ENCODE data around the gene MATCAP1.
A peak's percentile ranks its signal among the peaks of the same experiment; 100 is the strongest.

MATCAP1 gene

DNA sequence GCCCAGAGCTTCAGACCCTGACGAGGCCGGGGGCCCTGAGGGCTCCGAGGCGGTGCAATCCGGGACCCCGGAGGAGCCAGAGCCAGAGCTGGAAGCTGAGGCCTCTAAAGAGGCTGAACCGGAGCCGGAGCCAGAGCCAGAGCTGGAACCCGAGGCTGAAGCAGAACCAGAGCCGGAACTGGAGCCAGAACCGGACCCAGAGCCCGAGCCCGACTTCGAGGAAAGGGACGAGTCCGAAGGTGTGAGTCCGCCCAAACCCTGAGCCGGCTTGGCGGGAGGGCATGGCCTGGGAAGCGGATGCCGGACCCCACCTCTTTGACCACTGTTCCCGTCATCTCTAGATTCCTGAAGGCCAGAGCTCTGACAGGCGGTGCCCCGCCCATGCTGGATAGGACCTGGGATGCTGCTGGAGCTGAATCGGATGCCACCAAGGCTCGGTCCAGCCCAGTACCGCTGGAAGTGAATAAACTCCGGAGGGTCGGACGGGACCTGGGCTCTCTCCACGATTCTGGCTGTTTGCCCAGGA, 9.0 kb downstream of the MATCAP1 start:
- H3K9ac ChIP-seq (ENCODE audit: low read length), result no peak overlapping the region
- no peaks in the 10 kb centered on the region for H4K20me1 ChIP-seq (ENCODE audit: insufficient read depth, low read length)
- no peaks in the 10 kb centered on the region for H3K9me3 ChIP-seq (ENCODE audit: low read length)
- no peaks in the 10 kb centered on the region for H3F3A ChIP-seq (ENCODE audit: insufficient read depth, low read length)
- H3K36me3 ChIP-seq (ENCODE audit: insufficient read depth, low read length), result no peaks in the 10 kb centered on the region
- H3K9me2 ChIP-seq (ENCODE audit: low read depth, low read length), result no peaks in the 10 kb centered on the region
- H3K4me2 ChIP-seq (ENCODE audit: low read length), result peak overlapping the region; percentile 54
- H3K4me3 ChIP-seq (ENCODE audit: low read depth, low read length, poor library complexity, severe bottlenecking), result peak overlapping the region; percentile 47
- H3K79me2 ChIP-seq (ENCODE audit: insufficient read depth, low read length), result no peaks in the 10 kb centered on the region
- H3K27ac ChIP-seq (ENCODE audit: low read depth, low read length, poor library complexity, severe bottlenecking), result no peak overlapping the region
- H3K4me1 ChIP-seq (ENCODE audit: insufficient read depth, low read length, severe bottlenecking), result peaks cover 32% of the 10 kb centered on the region
- H3K27me3 ChIP-seq (ENCODE audit: insufficient read depth, low read length), result peaks cover 11% of the 10 kb centered on the region; the same call in 1 of the 2 replicates
- no peak overlapping the region for H2AFZ ChIP-seq (ENCODE audit: low read length)
- TF ChIP-seq EZH2 (IDR thresholded peaks at IDR 0.05; ENCODE audit: borderline replicate concordance, low read length), result no peak
- TF ChIP-seq, protein P1, sequence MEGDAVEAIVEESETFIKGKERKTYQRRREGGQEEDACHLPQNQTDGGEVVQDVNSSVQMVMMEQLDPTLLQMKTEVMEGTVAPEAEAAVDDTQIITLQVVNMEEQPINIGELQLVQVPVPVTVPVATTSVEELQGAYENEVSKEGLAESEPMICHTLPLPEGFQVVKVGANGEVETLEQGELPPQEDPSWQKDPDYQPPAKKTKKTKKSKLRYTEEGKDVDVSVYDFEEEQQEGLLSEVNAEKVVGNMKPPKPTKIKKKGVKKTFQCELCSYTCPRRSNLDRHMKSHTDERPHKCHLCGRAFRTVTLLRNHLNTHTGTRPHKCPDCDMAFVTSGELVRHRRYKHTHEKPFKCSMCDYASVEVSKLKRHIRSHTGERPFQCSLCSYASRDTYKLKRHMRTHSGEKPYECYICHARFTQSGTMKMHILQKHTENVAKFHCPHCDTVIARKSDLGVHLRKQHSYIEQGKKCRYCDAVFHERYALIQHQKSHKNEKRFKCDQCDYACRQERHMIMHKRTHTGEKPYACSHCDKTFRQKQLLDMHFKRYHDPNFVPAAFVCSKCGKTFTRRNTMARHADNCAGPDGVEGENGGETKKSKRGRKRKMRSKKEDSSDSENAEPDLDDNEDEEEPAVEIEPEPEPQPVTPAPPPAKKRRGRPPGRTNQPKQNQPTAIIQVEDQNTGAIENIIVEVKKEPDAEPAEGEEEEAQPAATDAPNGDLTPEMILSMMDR (IDR thresholded peaks at IDR 0.05; ENCODE audit: low read length), result no peak

DNA sequence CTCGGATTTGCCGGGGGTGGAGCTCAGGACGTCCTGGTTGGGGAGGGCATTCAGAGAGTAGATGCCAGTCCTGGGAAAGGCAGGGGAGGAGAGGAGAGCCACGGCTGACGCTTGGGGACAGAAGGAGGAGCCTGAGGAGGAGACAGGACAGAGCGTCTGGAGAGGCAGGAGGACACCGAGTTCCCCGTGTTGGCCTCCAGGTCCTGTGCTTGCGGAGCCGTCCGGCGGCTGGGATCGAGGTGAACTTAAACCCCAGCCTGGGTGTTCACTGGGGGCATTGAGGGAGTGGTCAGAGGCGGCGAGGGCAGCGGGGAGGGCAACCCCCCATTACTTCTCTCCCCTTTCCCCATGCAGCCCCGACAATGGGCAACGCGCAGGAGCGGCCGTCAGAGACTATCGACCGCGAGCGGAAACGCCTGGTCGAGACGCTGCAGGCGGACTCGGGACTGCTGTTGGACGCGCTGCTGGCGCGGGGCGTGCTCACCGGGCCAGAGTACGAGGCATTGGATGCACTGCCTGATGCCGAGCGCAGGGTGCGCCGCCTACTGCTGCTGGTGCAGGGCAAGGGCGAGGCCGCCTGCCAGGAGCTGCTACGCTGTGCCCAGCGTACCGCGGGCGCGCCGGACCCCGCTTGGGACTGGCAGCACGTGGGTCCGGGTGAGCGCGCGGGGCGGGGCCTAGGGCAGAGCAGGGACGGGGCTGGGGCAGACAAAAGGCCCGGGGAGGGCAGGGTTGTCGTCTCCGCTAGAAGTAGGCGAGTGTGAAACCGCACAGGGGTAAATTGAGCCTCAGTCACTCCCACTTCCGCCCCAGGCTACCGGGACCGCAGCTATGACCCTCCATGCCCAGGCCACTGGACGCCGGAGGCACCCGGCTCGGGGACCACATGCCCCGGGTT, 9.7 kb downstream of the MATCAP1 start:
- H4K20me1 ChIP-seq (ENCODE audit: insufficient read depth, low read length), result no peaks in the 10 kb centered on the region
- peak overlapping the region; percentile 47 for H3K4me3 ChIP-seq (ENCODE audit: low read depth, low read length, poor library complexity, severe bottlenecking)
- no peaks in the 10 kb centered on the region for H3K9me2 ChIP-seq (ENCODE audit: low read depth, low read length)
- H3K27ac ChIP-seq (ENCODE audit: low read depth, low read length, poor library complexity, severe bottlenecking), result no peak overlapping the region
- peaks cover 11% of the 10 kb centered on the region; the same call in 1 of the 2 replicates for H3K27me3 ChIP-seq (ENCODE audit: insufficient read depth, low read length)
- H3K4me2 ChIP-seq (ENCODE audit: low read length), result peak overlapping the region; percentile 54
- H3K36me3 ChIP-seq (ENCODE audit: insufficient read depth, low read length), result no peaks in the 10 kb centered on the region
- H3F3A ChIP-seq (ENCODE audit: insufficient read depth, low read length), result no peaks in the 10 kb centered on the region
- peak overlapping the region; percentile 15; the same call in 1 of the 2 replicates for H3K9ac ChIP-seq (ENCODE audit: low read length)
- no peaks in the 10 kb centered on the region for H3K9me3 ChIP-seq (ENCODE audit: low read length)
- no peak for TF ChIP-seq EZH2 (IDR thresholded peaks at IDR 0.05; ENCODE audit: borderline replicate concordance, low read length)
- TF ChIP-seq, protein P1 (IDR thresholded peaks at IDR 0.05; ENCODE audit: low read length), result no peak
- H3K79me2 ChIP-seq (ENCODE audit: insufficient read depth, low read length), result no peaks in the 10 kb centered on the region
- no peak overlapping the region for H2AFZ ChIP-seq (ENCODE audit: low read length)
- peaks cover 33% of the 10 kb centered on the region for H3K4me1 ChIP-seq (ENCODE audit: insufficient read depth, low read length, severe bottlenecking)

DNA sequence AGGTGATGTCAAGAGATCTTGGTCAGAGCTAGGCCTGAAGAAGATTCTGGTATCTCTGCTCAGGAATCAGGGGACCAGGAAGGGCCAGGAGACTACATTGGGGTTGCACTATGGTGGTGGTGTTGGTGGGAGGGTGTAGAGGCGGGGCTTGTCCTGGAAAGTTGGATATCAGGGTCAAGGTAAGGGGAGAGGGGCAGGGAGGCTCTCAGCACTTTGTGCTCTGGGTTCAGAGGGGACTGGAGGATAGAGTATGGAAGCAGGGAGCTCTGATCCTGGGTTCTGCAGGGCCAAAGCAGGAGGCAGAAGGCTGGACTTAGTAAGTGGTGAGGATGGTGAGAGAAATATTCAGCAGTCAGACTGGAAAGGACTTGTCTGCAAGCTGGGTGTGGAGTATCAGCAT, 10.4 kb downstream of the MATCAP1 start:
- Histone ChIP-seq H3K27ac (ENCODE audit: low read depth, low read length, poor library complexity, severe bottlenecking) (no peak overlapping the region), H3K9me3 (ENCODE audit: low read length) (no peaks in the 10 kb centered on the region), H3K4me2 (ENCODE audit: low read length) (peak overlapping the region; percentile 54; the same call in 1 of the 2 replicates), H3K4me1 (ENCODE audit: insufficient read depth, low read length, severe bottlenecking) (peaks cover 27% of the 10 kb centered on the region), H3K9ac (ENCODE audit: low read length) (no peak overlapping the region; the same call in 1 of the 2 replicates), H3K79me2 (ENCODE audit: insufficient read depth, low read length) (no peaks in the 10 kb centered on the region), H3K27me3 (ENCODE audit: insufficient read depth, low read length) (peaks cover 11% of the 10 kb centered on the region; the same call in 1 of the 2 replicates), H4K20me1 (ENCODE audit: insufficient read depth, low read length) (no peaks in the 10 kb centered on the region), H3F3A (ENCODE audit: insufficient read depth, low read length) (no peaks in the 10 kb centered on the region), H3K36me3 (ENCODE audit: insufficient read depth, low read length) (no peaks in the 10 kb centered on the region), H3K9me2 (ENCODE audit: low read depth, low read length) (no peaks in the 10 kb centered on the region), H3K4me3 (ENCODE audit: low read depth, low read length, poor library complexity, severe bottlenecking) (no peak overlapping the region), H2AFZ (ENCODE audit: low read length) (no peak overlapping the region)
- TF ChIP-seq EZH2 (IDR thresholded peaks at IDR 0.05; ENCODE audit: borderline replicate concordance, low read length), result no peak
- TF ChIP-seq, protein P1 (IDR thresholded peaks at IDR 0.05; ENCODE audit: low read length), result no peak

All from OCI-LY1 (cell line).